Upper lobe of right lung (tissue), 1 donor: ENCODE results near the gene OLFML3. TPM values are rescaled to one million over a fixed set of nuclear protein-coding genes. Genes with fewer than 3 reads are reported as not detected.

Experiments
- ATAC-seq: fragments of 200-7000 bp; cut with Tn5 transposase; one replicate; pipeline ENCODE4 v1.9.1; 2020; ENCODE audit warnings: mild to moderate bottlenecking, moderate library complexity
- DNase-seq: peaks from one replicate; pipeline ENCODE4 v3.0.0-alpha.2; 2020
- H3K27ac ChIP-seq: fragments of 200-600 bp; one replicate; pipeline ENCODE4 v1.8.0; 2022
- H3K27me3 ChIP-seq: fragments of 200-600 bp; one replicate; pipeline ENCODE4 v1.8.0; 2022; ENCODE audit warnings: mild to moderate bottlenecking
- H3K36me3 ChIP-seq: fragments of 200-600 bp; one replicate; pipeline ENCODE4 v1.8.0; 2022
- H3K4me1 ChIP-seq: fragments of 200-600 bp; one replicate; pipeline ENCODE4 v1.8.0; 2022
- H3K4me3 ChIP-seq: fragments of 200-600 bp; one replicate; pipeline ENCODE4 v1.8.0; 2022; ENCODE audit warnings: mild to moderate bottlenecking
- H3K9me3 ChIP-seq: fragments of 200-600 bp; one replicate; pipeline ENCODE4 v1.8.0; 2022
- CTCF ChIP-seq: fragments of 200-600 bp; IDR thresholded peaks from one replicate; pipeline ENCODE4 v1.8.0; 2022; ENCODE audit warnings: antibody characterized with exemption
- intact Hi-C: fragments of 100-400 bp; cut with DNase I; formaldehyde crosslinking; loops from one replicate; pipeline ENCODE4 v1.11.0; 2022
- total RNA-seq: library from RNA; stranded (reverse); fragmentation: NEBNext Ultra II Directional; extraction: Animal tissue kit (Norgen Biotek cat#: 25700); gene quantifications from one replicate; pipeline ENCODE4 v1.2.1, GENCODE V29; 2021
- donor health status: DM: no; HTN: yes; CAD: no; lungs with severe emphysema.

The OLFML3 gene
- total RNA-seq, 1 donor from 2014 or later: 43.5 TPM

- Histone ChIP-seq H3K9me3 (no peaks in the 10 kb centered on the region), H3K36me3 (no peaks in the 10 kb centered on the region), H3K27ac (no peak overlapping the region), H3K4me3 (no peak overlapping the region), H3K4me1 (no peaks in the 10 kb centered on the region), H3K27me3 (no peaks in the 10 kb centered on the region)
- ATAC-seq: no peak
- TF ChIP-seq CTCF: no peak
- intact Hi-C loops: no loop called here
- DNase-seq: no peak
Observed at GRCh38 chr1:114023377-114023776, 44.1 kb downstream of the OLFML3 start.

- no peaks in the 10 kb centered on the region for H3K36me3 ChIP-seq
- no peak overlapping the region for H3K4me3 ChIP-seq
- no peak for DNase-seq
- H3K27me3 ChIP-seq: no peaks in the 10 kb centered on the region
- H3K4me1 ChIP-seq: no peaks in the 10 kb centered on the region
- TF ChIP-seq CTCF: no peak
- intact Hi-C loops: no loop called here
- no peak overlapping the region for H3K27ac ChIP-seq
- no peak for ATAC-seq
- H3K9me3 ChIP-seq: no peaks in the 10 kb centered on the region
Observed at GRCh38 chr1:114024049-114024448, 44.8 kb downstream of the OLFML3 start.

- no peak for DNase-seq
- H3K4me1 ChIP-seq: no peaks in the 10 kb centered on the region
- H3K27ac ChIP-seq: no peak overlapping the region
- TF ChIP-seq CTCF: no peak
- H3K36me3 ChIP-seq: no peaks in the 10 kb centered on the region
- intact Hi-C loops: no loop called here
- no peaks in the 10 kb centered on the region for H3K27me3 ChIP-seq
- H3K4me3 ChIP-seq: no peak overlapping the region
- H3K9me3 ChIP-seq: no peaks in the 10 kb centered on the region
- ATAC-seq: no peak
Observed at GRCh38 chr1:114025609-114026401, 46.5 kb downstream of the OLFML3 start.

- Histone ChIP-seq H3K27me3 (no peaks in the 10 kb centered on the region), H3K4me1 (no peaks in the 10 kb centered on the region), H3K27ac (no peak overlapping the region), H3K9me3 (no peaks in the 10 kb centered on the region), H3K36me3 (no peaks in the 10 kb centered on the region), H3K4me3 (no peak overlapping the region)
- ATAC-seq (no peak), DNase-seq (no peak)
- intact Hi-C loops: no loop called here
- no peak for TF ChIP-seq CTCF
Observed at GRCh38 chr1:114026797-114027196, 47.5 kb downstream of the OLFML3 start.

Other genes starting within 250 kb of the OLFML3 start
- gene PHTF1, start 220.0 kb upstream of the OLFML3 start, total RNA-seq: 18.9 TPM
- gene RSBN1, start 167.0 kb upstream of the OLFML3 start, total RNA-seq: 23.2 TPM
- 12.2 TPM for gene PTPN22, start 107.8 kb upstream of the OLFML3 start, total RNA-seq
- gene BCL2L15, start 91.9 kb upstream of the OLFML3 start, total RNA-seq: 1.8 TPM
- gene AP4B1, start 74.7 kb upstream of the OLFML3 start, total RNA-seq: 16.1 TPM
- 6.6 TPM for gene DCLRE1B, start 74.1 kb upstream of the OLFML3 start, total RNA-seq
- gene HIPK1, start 50.1 kb upstream of the OLFML3 start, total RNA-seq: 77.8 TPM
- gene SYT6, start 174.4 kb downstream of the OLFML3 start, total RNA-seq: not detected